HUES6 (cell line): ENCODE measurements around the gene MS4A6A.
"Not testable (repeated sequence)": the region's sequence is repeated elsewhere in the genome, so short reads cannot be mapped to it uniquely, and the experiment has no call there.

Experiments used
- H3K27ac ChIP-seq: 2 replicates; pipeline ENCODE4 v1.7.0; 2013; ENCODE audit warnings: low read depth, mild to moderate bottlenecking, low read length, inconsistent platforms
- H3K27me3 ChIP-seq: 2 replicates; pipeline ENCODE4 v1.6.1; 2013; ENCODE audit warnings: low read length; ENCODE audit not compliant: control insufficient read depth, insufficient read depth
- H3K36me3 ChIP-seq: 2 replicates; pipeline ENCODE4 v1.6.1; 2013; ENCODE audit warnings: low read length; ENCODE audit not compliant: control insufficient read depth, insufficient read depth
- H3K4me1 ChIP-seq: 2 replicates; pipeline ENCODE4 v1.6.1; 2013; ENCODE audit warnings: low read length; ENCODE audit not compliant: control insufficient read depth, insufficient read depth
- H3K4me3 ChIP-seq: 2 replicates; pipeline ENCODE4 v1.5.1; 2013; ENCODE audit warnings: low read depth, low read length
- H3K9ac ChIP-seq: one replicate; pipeline ENCODE4 v1.6.1; 2013; ENCODE audit warnings: mild to moderate bottlenecking, low read length
- H3K9me3 ChIP-seq: 2 replicates; pipeline ENCODE4 v1.6.1; 2013; ENCODE audit warnings: low read depth, low read length; ENCODE audit not compliant: control insufficient read depth, insufficient read depth

MS4A6A gene

DNA sequence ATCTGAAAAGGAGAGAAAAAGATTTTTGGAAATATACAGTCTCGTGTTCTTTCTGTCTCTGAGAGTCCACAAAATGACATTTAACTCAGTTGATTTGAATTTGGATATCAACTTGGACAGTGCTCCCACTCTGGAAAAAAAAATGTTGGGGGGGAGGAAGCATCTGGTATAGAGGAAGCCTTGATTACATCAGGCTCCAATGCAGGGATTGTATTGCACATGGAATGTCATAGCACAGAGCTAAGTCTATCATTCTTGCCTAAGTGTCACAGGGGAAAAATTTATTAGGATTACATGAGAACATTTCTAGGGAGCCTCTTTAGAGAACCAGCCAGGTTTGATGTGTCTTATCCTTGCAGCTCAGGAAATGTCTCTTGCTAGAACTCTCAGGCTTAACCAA is 23.0 kb downstream of the MS4A6A start:
- Histone ChIP-seq H3K27ac (no peak overlapping the region), H3K9ac (no peak overlapping the region)

GRCh38 chr11:60159284-60159683 is 23.6 kb downstream of the MS4A6A start:
- no peaks in the 10 kb centered on the region for H3K36me3 ChIP-seq
- no peak overlapping the region for H3K4me3 ChIP-seq
- no peaks in the 10 kb centered on the region for H3K4me1 ChIP-seq
- no peaks in the 10 kb centered on the region for H3K9me3 ChIP-seq
- H3K27me3 ChIP-seq = no peaks in the 10 kb centered on the region
- H3K27ac ChIP-seq = no peak overlapping the region
- H3K9ac ChIP-seq = no peak overlapping the region

More for the DNA sequence above, 23.0 kb downstream of the MS4A6A start:
- no peaks in the 10 kb centered on the region for H3K4me1 ChIP-seq
- no peak overlapping the region for H3K4me3 ChIP-seq
- H3K36me3 ChIP-seq = no peaks in the 10 kb centered on the region
- peaks cover 3% of the 10 kb centered on the region; the same call in 1 of the 2 replicates for H3K9me3 ChIP-seq
- no peaks in the 10 kb centered on the region for H3K27me3 ChIP-seq

DNA sequence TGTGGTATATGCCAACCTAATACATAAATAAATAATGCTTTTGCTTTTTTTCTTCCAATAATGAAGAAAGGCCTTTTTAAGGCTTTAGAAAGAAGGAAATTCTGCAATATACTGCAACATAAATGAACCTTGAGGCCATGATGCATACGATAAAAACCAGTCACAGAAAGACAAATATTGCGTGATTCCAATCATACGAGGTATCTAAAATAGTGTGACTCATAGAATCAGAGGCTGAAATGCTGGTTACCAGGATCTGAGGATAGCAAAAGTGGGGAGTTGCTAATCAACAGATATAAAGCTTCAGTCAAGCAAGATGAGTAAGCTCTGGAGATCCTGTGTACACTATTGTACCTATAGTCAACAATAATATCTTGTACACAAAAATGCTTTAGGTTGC is 24.2 kb downstream of the MS4A6A start:
- Histone ChIP-seq H3K36me3 (no peaks in the 10 kb centered on the region), H3K9ac (no peak overlapping the region), H3K27me3 (no peaks in the 10 kb centered on the region), H3K4me1 (no peaks in the 10 kb centered on the region), H3K9me3 (no peaks in the 10 kb centered on the region), H3K27ac (no peak overlapping the region), H3K4me3 (no peak overlapping the region)

DNA sequence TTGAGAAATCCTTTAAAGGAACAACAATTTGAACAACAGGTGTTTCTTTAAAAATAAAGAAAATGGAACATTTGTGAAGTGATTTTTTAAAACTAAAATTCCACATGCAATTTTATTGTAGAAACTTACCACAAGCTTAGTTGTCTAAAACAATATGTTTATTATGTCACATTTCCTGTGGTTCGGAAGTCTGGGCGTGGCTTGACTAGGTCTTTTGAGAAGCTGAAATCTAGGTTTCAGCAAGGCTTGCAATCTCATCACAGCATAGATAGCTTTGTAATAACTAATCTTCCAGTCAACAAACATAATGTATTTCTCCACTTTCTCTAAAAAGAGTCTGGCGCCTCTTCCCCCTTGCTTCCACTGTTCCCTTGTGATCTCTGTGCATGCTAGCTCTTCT is 27.0 kb downstream of the MS4A6A start:
- Histone ChIP-seq H3K27ac (no peak overlapping the region), H3K27me3 (no peaks in the 10 kb centered on the region), H3K9me3 (no peaks in the 10 kb centered on the region; the same call in 1 of the 2 replicates), H3K9ac (no peak overlapping the region), H3K4me1 (no peaks in the 10 kb centered on the region), H3K4me3 (no peak overlapping the region), H3K36me3 (no peaks in the 10 kb centered on the region)

GRCh38 chr11:60152727-60153126 is 30.2 kb downstream of the MS4A6A start:
- H3K9ac ChIP-seq, H3K36me3 ChIP-seq: not testable (repeated sequence)

DNA sequence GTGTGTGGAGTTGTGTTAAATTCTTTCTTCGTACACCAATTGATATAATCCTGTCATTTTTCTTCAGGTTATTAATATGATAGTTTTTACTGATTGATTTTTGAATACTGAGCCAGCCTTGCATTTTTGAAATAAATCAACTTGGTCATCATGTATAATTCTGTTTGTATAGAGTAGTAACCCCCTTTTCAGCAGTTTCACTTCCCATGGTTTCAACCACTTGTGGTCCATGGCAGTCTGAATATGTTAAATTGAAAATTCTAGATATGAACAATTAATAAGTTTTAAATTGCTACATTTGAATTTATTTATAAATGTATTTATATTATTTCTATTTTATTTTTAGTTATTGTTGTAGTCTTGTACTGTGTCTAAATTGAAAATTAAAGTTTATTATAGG is 32.6 kb downstream of the MS4A6A start:
- H3K9me3 ChIP-seq = no peaks in the 10 kb centered on the region; the same call in 1 of the 2 replicates
- no peaks in the 10 kb centered on the region for H3K4me1 ChIP-seq
- no peaks in the 10 kb centered on the region for H3K27me3 ChIP-seq
- H3K9ac ChIP-seq = no peak overlapping the region
- H3K27ac ChIP-seq = no peak overlapping the region
- H3K36me3 ChIP-seq = no peaks in the 10 kb centered on the region
- no peak overlapping the region for H3K4me3 ChIP-seq

More at GRCh38 chr11:60152727-60153126, 30.2 kb downstream of the MS4A6A start:
- not testable (repeated sequence) for H3K4me3 ChIP-seq, H3K27ac ChIP-seq, H3K27me3 ChIP-seq, H3K4me1 ChIP-seq, H3K9me3 ChIP-seq

- Histone ChIP-seq H3K4me1 (no peaks in the 10 kb centered on the region), H3K27me3 (no peaks in the 10 kb centered on the region), H3K9me3 (no peaks in the 10 kb centered on the region), H3K36me3 (no peaks in the 10 kb centered on the region), H3K4me3 (no peak overlapping the region), H3K9ac (no peak overlapping the region), H3K27ac (no peak overlapping the region)
Measured at GRCh38 chr11:60145677-60146076, 37.2 kb downstream of the MS4A6A start.

GRCh38 chr11:60143768-60144167 is 39.1 kb downstream of the MS4A6A start:
- Histone ChIP-seq H3K9me3 (no peaks in the 10 kb centered on the region), H3K4me1 (no peaks in the 10 kb centered on the region), H3K9ac (no peak overlapping the region), H3K36me3 (no peaks in the 10 kb centered on the region), H3K27me3 (no peaks in the 10 kb centered on the region), H3K4me3 (no peak overlapping the region), H3K27ac (no peak overlapping the region)

DNA sequence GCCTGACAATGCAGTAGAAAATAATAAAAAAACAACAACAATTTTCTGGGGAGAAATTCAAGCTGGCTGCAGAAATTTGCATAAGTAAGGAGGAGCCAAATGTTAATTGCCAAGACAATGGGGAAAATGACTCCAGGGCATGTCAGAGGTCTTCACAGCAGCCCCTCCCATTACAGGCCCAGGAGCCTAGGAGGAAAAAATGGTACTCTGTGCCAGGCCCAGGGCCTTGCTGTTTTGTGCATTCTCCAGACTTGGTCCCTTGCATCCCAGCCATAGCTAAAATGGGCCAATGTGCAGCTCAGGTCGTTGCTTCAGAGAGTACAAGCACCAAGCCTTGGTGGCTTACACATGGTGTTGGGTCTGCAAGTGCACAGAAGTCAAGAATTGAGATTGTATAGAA is 49.0 kb downstream of the MS4A6A start:
- Histone ChIP-seq H3K36me3 (no peaks in the 10 kb centered on the region), H3K27ac (no peak overlapping the region), H3K9me3 (peaks cover 15% of the 10 kb centered on the region), H3K27me3 (no peaks in the 10 kb centered on the region), H3K4me1 (no peaks in the 10 kb centered on the region), H3K4me3 (no peak overlapping the region), H3K9ac (no peak overlapping the region)

- no peak overlapping the region for H3K4me3 ChIP-seq
- no peak overlapping the region for H3K9ac ChIP-seq
- peaks cover 2% of the 10 kb centered on the region; the same call in 1 of the 2 replicates for H3K4me1 ChIP-seq
- H3K36me3 ChIP-seq = no peaks in the 10 kb centered on the region
- H3K9me3 ChIP-seq = peaks cover 15% of the 10 kb centered on the region
- H3K27me3 ChIP-seq = no peaks in the 10 kb centered on the region
- H3K27ac ChIP-seq = no peak overlapping the region
Measured at GRCh38 chr11:60131912-60132311, 51.0 kb downstream of the MS4A6A start.

DNA sequence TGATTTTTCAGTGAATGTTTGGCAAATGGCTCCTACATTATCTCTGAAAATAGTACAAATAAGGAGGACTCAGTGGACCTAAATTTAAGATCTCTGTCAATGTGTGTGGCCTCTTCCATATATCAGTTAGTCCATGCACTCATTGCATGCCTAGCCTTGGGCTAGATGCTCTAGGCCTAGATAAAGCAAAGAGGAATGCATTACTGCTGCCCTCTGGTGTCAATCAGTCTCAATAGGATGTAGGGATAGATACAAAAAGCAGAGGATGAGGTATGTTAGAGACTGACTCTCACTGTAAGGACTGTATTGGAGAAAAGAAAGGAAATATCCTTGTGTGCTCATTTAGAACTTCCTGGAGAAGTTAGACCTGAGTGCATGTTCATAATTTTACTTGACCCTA is 52.4 kb downstream of the MS4A6A start:
- H3K4me3 ChIP-seq = no peak overlapping the region
- no peak overlapping the region for H3K9ac ChIP-seq
- no peak overlapping the region for H3K27ac ChIP-seq
- H3K4me1 ChIP-seq = peaks cover 4% of the 10 kb centered on the region; the same call in 1 of the 2 replicates
- H3K36me3 ChIP-seq = no peaks in the 10 kb centered on the region
- no peaks in the 10 kb centered on the region for H3K27me3 ChIP-seq
- peaks cover 15% of the 10 kb centered on the region for H3K9me3 ChIP-seq

DNA sequence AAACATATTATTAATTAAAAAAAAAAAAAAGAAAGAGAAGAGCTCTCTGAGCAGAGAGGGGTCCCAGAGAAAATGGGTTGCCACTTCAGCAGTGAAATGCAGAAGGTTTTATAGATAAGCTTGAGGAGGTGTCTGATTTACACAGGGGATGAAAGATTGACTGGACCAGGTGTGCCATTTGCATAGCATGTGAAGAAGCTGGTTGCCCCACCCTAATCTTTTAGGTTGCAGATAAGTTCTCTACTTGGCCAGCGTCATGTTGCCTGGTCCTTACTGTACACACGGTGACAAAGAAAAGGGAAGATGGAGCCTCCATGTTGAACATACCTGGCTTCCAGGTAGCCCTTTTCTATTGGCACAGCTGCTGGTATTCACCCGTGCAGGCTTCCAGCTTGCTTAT is 53.0 kb downstream of the MS4A6A start:
- Histone ChIP-seq H3K4me1 (peaks cover 9% of the 10 kb centered on the region), H3K27me3 (no peaks in the 10 kb centered on the region), H3K4me3 (no peak overlapping the region), H3K36me3 (no peaks in the 10 kb centered on the region), H3K9me3 (peaks cover 15% of the 10 kb centered on the region), H3K9ac (no peak overlapping the region), H3K27ac (no peak overlapping the region)
